Panc1 (cell line): ENCODE results near the gene NAPSA. TPM values are rescaled to one million over a fixed set of nuclear protein-coding genes. Genes with fewer than 3 reads are reported as not detected.

Experiments
- ATAC-seq: fragments of 200-7000 bp; cut with Tn5 transposase; 2 replicates; pipeline ENCODE4 v1.9.1; 2020; ENCODE audit warnings: mild to moderate bottlenecking, moderate library complexity
- BruUV-seq: library from RNA; stranded (reverse); fragments of 400-500 nt; replicated peaks from 2 replicates; lab custom pipeline; 2021; lab: Mats Ljungman, UMichigan
- CTCF ChIA-PET: fragments of 300-600 bp; sonication (Branson Sonifier 250); formaldehyde crosslinking; loops from one replicate; lab custom pipeline; 2022; ENCODE audit warnings: antibody characterized with exemption; lab: Charles Lee
- POLR2A ChIA-PET: fragments of 300-600 bp; sonication (Branson Sonifier 250); formaldehyde crosslinking; loops from one replicate; lab custom pipeline; 2022; ENCODE audit warnings: antibody characterized with exemption; lab: Charles Lee
- DNase-seq: peaks from one replicate; pipeline ENCODE4 v3.0.0-alpha.2; 2010; ENCODE audit warnings: low read depth, low spot score
- H3K27ac ChIP-seq: 2 replicates; pipeline ENCODE4 v1.5.1; 2011; ENCODE audit warnings: mild to moderate bottlenecking, low read length, inconsistent platforms
- H3K27me3 ChIP-seq: fragments of 200-500 bp; sonication (Bioruptor generic); 2 replicates; pipeline ENCODE4 v1.6.0; 2014; ENCODE audit warnings: low read length, inconsistent platforms; ENCODE audit not compliant: control insufficient read depth, insufficient read depth
- H3K36me3 ChIP-seq: fragments of 200-500 bp; sonication (Bioruptor generic); 2 replicates; pipeline ENCODE4 v1.5.1; 2014; ENCODE audit warnings: inconsistent platforms, mild to moderate bottlenecking, low read length, moderate library complexity; ENCODE audit not compliant: control insufficient read depth, insufficient read depth
- H3K4me1 ChIP-seq: 2 replicates; pipeline ENCODE4 v1.5.1; 2011; ENCODE audit warnings: inconsistent platforms, mild to moderate bottlenecking, low read length, moderate library complexity; ENCODE audit not compliant: control insufficient read depth, insufficient read depth
- H3K4me3 ChIP-seq, 2 experiments: 2 replicates each; pipeline ENCODE4 v1.5.1; 2011 to 2012; ENCODE audit warnings: low read depth in 2 of 2, low read length in 2 of 2, mild to moderate bottlenecking in 2 of 2, inconsistent platforms in 1 of 2, moderate library complexity in 1 of 2
- H3K9me3 ChIP-seq: fragments of 200-500 bp; sonication (Bioruptor generic); 2 replicates; pipeline ENCODE4 v1.5.1; 2014; ENCODE audit warnings: low read depth, mild to moderate bottlenecking, inconsistent platforms, low read length, moderate library complexity; ENCODE audit not compliant: control insufficient read depth, insufficient read depth
- CTCF ChIP-seq: fragments of 450-650 bp; IDR thresholded peaks from 2 replicates; pipeline ENCODE4 v1.5.1; 2017; ENCODE audit warnings: mild to moderate bottlenecking
- POLR2AphosphoS5 ChIP-seq: IDR thresholded peaks from 2 replicates; pipeline ENCODE4 v1.6.1; 2012; ENCODE audit warnings: mild to moderate bottlenecking, low read depth, low read length, moderate library complexity
- REST ChIP-seq, 2 experiments: IDR thresholded peaks; 2 replicates each; pipeline ENCODE4 v1.6.1; 2011 to 2012; ENCODE audit warnings: low read depth in 2 of 2, control low read depth in 1 of 2, low read length in 1 of 2, mild to moderate bottlenecking in 1 of 2, moderate library complexity in 1 of 2; ENCODE audit not compliant: insufficient read depth in 1 of 2
- SIN3A ChIP-seq: IDR thresholded peaks from 2 replicates; pipeline ENCODE4 v1.6.1; 2012; ENCODE audit warnings: low read depth, mild to moderate bottlenecking, low read length, moderate library complexity, borderline replicate concordance; ENCODE audit not compliant: insufficient read depth
- TCF7L2 ChIP-seq: IDR thresholded peaks from 2 replicates; pipeline ENCODE4 v1.6.1; 2011; ENCODE audit warnings: mild to moderate bottlenecking, low read depth, low read length, inconsistent platforms
- in situ Hi-C: cut with HindIII; loops from 2 replicates; pipeline ENCODE4 v1.10.0; 2016; ENCODE audit warnings: low sequenced_read_pairs, low pct_unique_long_range_greater_than_20kb
- intact Hi-C: fragments of 100-400 bp; cut with micrococcal nuclease; formaldehyde crosslinking; loops from one replicate; pipeline ENCODE4 v1.10.0; 2022; ENCODE audit not compliant: unreplicated experiment
- total RNA-seq: library from RNA; stranded (reverse); gene quantifications from one replicate; pipeline ENCODE4 v1.2.1, GENCODE V29; 2021; ENCODE audit not compliant: unreplicated experiment

The NAPSA gene
- total RNA-seq, 1 experiment from 2014 or later: 2.5 TPM

DNA sequence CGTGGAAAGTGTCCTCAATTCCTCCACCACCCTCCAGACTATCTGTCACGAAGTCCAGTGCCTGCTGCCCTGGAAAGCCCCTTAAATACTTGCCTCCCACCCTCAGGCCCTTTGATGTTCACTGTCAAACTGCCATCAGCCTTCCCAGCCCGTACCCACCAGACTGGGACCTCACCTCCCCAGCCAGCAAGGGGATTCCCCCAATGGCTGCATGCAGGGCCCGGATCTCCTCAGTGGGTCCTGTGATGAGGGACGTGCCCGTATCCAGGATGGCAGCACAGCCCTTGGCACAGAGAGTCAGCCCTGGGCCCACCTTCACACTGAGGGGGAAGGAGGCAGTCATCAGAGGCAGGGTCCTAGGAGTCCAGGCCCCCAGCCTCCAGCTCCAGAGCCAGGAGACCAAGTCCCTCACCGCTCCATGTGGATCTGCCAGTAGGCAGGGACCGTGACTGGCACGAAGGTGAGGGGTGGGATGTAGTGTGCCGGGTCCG lies 6.1 kb downstream of the NAPSA start:
- DNase-seq (no peak), ATAC-seq (no peak)
- Histone ChIP-seq H3K4me3 (no peak overlapping the region), H3K9me3 (no peaks in the 10 kb centered on the region), H3K27ac (no peak overlapping the region), H3K27me3 (no peaks in the 10 kb centered on the region), H3K4me1 (no peaks in the 10 kb centered on the region), H3K36me3 (no peaks in the 10 kb centered on the region)
- intact Hi-C loops: no loop called here
- no TSS peak for BruUV-seq
- TF ChIP-seq SIN3A: no peak
- no peak for TF ChIP-seq TCF7L2
- no peak for TF ChIP-seq POLR2AphosphoS5
- TF ChIP-seq REST (IDR thresholded peaks at IDR 0.05; ENCODE audit: insufficient read depth in 1 of 2, low read depth in 2 of 2, low read length in 1 of 2): no peak
- no peak for TF ChIP-seq CTCF
- CTCF ChIA-PET: no interaction called here
- in situ Hi-C loops: no loop called here
- POLR2A ChIA-PET: no interaction called here

GRCh38 chr19:50358483-50359327 lies 6.7 kb downstream of the NAPSA start:
- in situ Hi-C loops: no loop called here
- POLR2A ChIA-PET: no interaction called here
- intact Hi-C loops: no loop called here

More at GRCh38 chr19:50358483-50359327, 6.7 kb downstream of the NAPSA start:
- Histone ChIP-seq H3K4me1 (no peaks in the 10 kb centered on the region), H3K27ac (no peak overlapping the region), H3K36me3 (no peaks in the 10 kb centered on the region), H3K4me3 (no peak overlapping the region), H3K9me3 (no peaks in the 10 kb centered on the region), H3K27me3 (no peaks in the 10 kb centered on the region)
- CTCF ChIA-PET: no interaction called here
- no peak; the same call in 1 of the 2 replicates for ATAC-seq
- TF ChIP-seq REST (IDR thresholded peaks at IDR 0.05; ENCODE audit: insufficient read depth in 1 of 2, low read depth in 2 of 2, low read length in 1 of 2) (no peak), TCF7L2 (0 out of 2 replicates have a peak, but pooled peaks have one; percentile 29)
- DNase-seq: no peak
- BruUV-seq: no TSS peak
